ENCODE measurements around the gene NAPB.
A peak's percentile ranks its signal among the peaks of the same experiment; 100 is the strongest.
"Not testable (repeated sequence)": the region's sequence is repeated elsewhere in the genome, so short reads cannot be mapped to it uniquely, and the experiment has no call there.

The NAPB gene

GRCh38 chr20:23420943-23421931 is at the start of gene NAPB:
Gene NAPB, minus strand, starts transcription at chr20:23421488. Its CDS starts 86 bp downstream, at chr20:23421402.
- DNase-seq (ENCODE audit: low read depth) = peak; percentile 90

- not testable (repeated sequence) for DNase-seq (ENCODE audit: low read depth)
These were observed 45.7 kb upstream of the NAPB start for GRCh38 chr20:23466961-23467360.

GRCh38 chr20:23461180-23461579 is 39.9 kb upstream of the NAPB start:
- no peak for DNase-seq (ENCODE audit: low read depth)

- no peak for DNase-seq (ENCODE audit: low read depth)
These were observed 38.3 kb upstream of the NAPB start for GRCh38 chr20:23459461-23460150.

- DNase-seq (ENCODE audit: low read depth) = no peak
These were observed 35.6 kb upstream of the NAPB start for GRCh38 chr20:23456873-23457272.

GRCh38 chr20:23456409-23456808 is 35.1 kb upstream of the NAPB start:
- DNase-seq (ENCODE audit: low read depth) = no peak

- no peak for DNase-seq (ENCODE audit: low read depth)
These were observed 34.4 kb upstream of the NAPB start for GRCh38 chr20:23455639-23456038.

GRCh38 chr20:23454816-23455215 is 33.5 kb upstream of the NAPB start:
- DNase-seq (ENCODE audit: low read depth) = no peak

GRCh38 chr20:23453549-23454543 is 32.6 kb upstream of the NAPB start:
- DNase-seq (ENCODE audit: low read depth) = no peak

- no peak for DNase-seq (ENCODE audit: low read depth)
These were observed 31.5 kb upstream of the NAPB start, which contains the start of gene CST11 for GRCh38 chr20:23452776-23453175. Gene CST11, minus strand, starts transcription at chr20:23452876. Its CDS starts 65 bp downstream, at chr20:23452811.

GRCh38 chr20:23451956-23452487 is 30.7 kb upstream of the NAPB start:
- DNase-seq (ENCODE audit: low read depth) = no peak

- DNase-seq (ENCODE audit: low read depth) = no peak
These were observed 29.6 kb upstream of the NAPB start for GRCh38 chr20:23450877-23451276.

- no peak for DNase-seq (ENCODE audit: low read depth)
These were observed 28.1 kb upstream of the NAPB start for GRCh38 chr20:23449421-23449820.

- no peak for DNase-seq (ENCODE audit: low read depth)
These were observed 26.9 kb upstream of the NAPB start for GRCh38 chr20:23448167-23448566.

- no peak for DNase-seq (ENCODE audit: low read depth)
These were observed 25.2 kb upstream of the NAPB start for GRCh38 chr20:23446505-23446904.

- DNase-seq (ENCODE audit: low read depth) = no peak
These were observed 24.4 kb upstream of the NAPB start for GRCh38 chr20:23445596-23446217.

GRCh38 chr20:23444859-23445258 is 23.6 kb upstream of the NAPB start:
- DNase-seq (ENCODE audit: low read depth) = no peak

- DNase-seq (ENCODE audit: low read depth) = no peak
These were observed 21.1 kb upstream of the NAPB start for GRCh38 chr20:23442436-23442835.

GRCh38 chr20:23441850-23442313 is 20.6 kb upstream of the NAPB start:
- no peak for DNase-seq (ENCODE audit: low read depth)

- DNase-seq (ENCODE audit: low read depth) = no peak
These were observed 18.7 kb upstream of the NAPB start for GRCh38 chr20:23440004-23440403.

GRCh38 chr20:23438661-23439060 is 17.4 kb upstream of the NAPB start:
- no peak for DNase-seq (ENCODE audit: low read depth)

Data from activated T-helper 9 cell treated with anti-CD3 and anti-CD28 coated beads, Interleukin-2, amount 50 U/mL, for 16 hours (primary cell).